ENCODE results near the gene SUGCT.
"Not testable (repeated sequence)": the region's sequence is repeated elsewhere in the genome, so short reads cannot be mapped to it uniquely, and the experiment has no call there.

The SUGCT gene

GRCh38 chr7:40604601-40605438, 470.0 kb downstream of the SUGCT start:
- no peak for DNase-seq (ENCODE audit: low read depth in 1 of 2, low spot score in 1 of 2)

GRCh38 chr7:40608321-40609075, 473.7 kb downstream of the SUGCT start:
- no peak for DNase-seq (ENCODE audit: low read depth in 1 of 2, low spot score in 1 of 2)

- DNase-seq (ENCODE audit: low read depth in 1 of 2, low spot score in 1 of 2): no peak
Measured at GRCh38 chr7:40610461-40610860, 475.7 kb downstream of the SUGCT start.

DNA sequence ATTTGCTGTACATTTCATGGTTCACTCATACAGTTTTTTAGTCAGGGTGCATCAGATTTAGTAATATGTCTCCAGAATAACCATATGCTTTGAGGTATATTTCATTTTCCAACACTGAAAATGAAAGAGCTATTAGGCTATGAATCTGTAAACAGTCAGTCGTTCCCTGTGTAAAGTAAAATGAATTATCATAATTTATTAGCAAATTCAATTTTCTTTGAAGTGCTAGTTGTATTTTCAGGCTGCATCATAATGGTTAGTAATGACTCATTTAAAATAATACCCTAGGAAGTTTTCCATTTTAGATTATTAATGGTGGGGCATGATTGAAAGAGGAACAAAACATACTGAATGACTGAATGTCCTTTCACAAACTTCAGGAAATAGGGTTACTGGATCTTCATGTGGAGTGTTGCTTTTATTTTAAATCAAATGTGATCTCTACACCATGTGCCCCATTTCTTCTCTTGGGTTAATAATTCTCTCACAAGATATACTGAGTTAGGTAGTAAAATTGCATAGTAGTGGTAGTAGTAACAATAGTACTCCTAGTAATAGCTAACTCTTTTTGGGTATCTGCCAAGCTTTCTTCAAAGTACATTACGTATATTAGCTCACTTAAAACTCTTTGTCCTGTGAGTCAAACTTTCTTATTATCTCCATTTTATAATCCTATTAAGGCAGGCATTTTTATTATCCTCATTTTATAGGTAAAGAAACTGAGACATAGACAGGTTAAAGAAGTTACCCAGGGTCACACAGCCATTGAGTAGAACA, 476.5 kb downstream of the SUGCT start:
- DNase-seq (ENCODE audit: low read depth in 1 of 2, low spot score in 1 of 2): no peak

GRCh38 chr7:40612298-40612697, 477.5 kb downstream of the SUGCT start:
- DNase-seq (ENCODE audit: low read depth in 1 of 2, low spot score in 1 of 2): no peak

DNA sequence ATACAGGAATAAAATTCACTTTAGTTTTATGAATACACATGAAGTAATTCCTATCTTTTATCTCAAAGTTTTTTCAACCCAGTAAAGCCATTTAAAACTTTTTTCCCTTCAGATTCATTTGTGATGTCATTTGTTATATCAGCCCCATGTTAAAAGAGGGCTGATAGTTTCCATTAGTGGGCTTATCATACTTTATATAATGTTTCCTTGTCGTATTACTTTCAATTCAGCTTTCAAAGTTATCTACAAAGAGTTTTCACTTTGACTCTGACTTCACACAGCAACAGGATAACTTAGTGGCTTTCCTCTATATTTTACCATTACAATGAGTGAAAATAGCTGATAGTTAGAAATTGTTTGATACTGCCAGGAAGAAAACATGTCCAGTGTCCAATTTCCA, 484.8 kb downstream of the SUGCT start:
- DNase-seq (ENCODE audit: low read depth in 1 of 2, low spot score in 1 of 2): no peak

GRCh38 chr7:40621592-40621998, 486.8 kb downstream of the SUGCT start:
- DNase-seq (ENCODE audit: low read depth in 1 of 2, low spot score in 1 of 2): no peak

DNA sequence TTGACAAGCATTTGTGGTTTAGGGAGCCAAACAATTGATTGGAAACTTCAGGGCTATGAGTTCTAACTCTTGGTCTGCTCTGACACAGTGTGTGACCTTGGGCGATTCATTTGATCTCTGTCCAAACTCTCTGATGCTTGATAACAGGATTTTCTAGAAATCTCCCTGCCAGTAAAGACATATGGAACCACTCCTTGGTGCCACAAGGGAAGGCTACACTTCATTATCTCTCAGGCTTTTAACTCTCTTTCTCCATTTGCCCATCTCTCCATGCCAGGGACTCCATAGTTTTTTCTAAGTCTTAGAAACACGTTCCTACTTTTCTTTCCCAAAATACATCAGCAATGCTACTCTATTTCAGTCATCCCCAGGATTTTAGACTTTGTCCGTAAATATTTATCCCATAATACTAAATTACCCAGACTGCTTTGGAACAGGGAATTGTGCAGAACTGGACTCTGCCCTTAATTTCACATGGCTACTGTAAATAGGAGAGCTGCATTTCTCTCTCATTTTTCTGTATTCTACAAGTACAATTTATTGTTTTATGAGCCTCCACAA, 488.2 kb downstream of the SUGCT start:
- DNase-seq (ENCODE audit: low read depth in 1 of 2, low spot score in 1 of 2): no peak

- no peak for DNase-seq (ENCODE audit: low read depth in 1 of 2, low spot score in 1 of 2)
Measured at GRCh38 chr7:40623863-40624262, 489.1 kb downstream of the SUGCT start.

- DNase-seq (ENCODE audit: low read depth in 1 of 2, low spot score in 1 of 2): not testable (repeated sequence)
Measured at GRCh38 chr7:40627361-40627760, 492.6 kb downstream of the SUGCT start.

GRCh38 chr7:40629891-40630290, 495.1 kb downstream of the SUGCT start:
- DNase-seq (ENCODE audit: low read depth in 1 of 2, low spot score in 1 of 2): no peak

DNA sequence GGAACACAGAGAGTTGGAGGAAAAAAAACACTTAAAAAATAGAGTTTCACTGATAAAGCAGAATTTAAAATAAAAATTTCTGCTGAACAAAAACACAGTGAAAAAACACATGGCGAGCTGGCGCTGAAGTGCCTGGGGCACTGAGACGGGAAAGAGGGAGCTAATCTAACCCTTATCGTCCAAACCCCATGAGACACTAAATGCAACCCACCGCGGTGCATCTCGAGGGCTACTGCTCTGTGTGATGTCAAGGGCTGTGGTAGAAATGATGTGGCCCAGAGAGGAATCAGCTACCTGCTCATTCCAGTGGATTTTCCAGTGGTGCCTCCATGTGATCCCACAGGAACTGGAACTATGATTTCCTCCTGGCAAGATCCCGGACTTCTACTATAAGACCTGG, 499.3 kb downstream of the SUGCT start:
- DNase-seq (ENCODE audit: low read depth in 1 of 2, low spot score in 1 of 2): no peak

- no peak for DNase-seq (ENCODE audit: low read depth in 1 of 2, low spot score in 1 of 2)
Measured at GRCh38 chr7:40638545-40639320, 503.9 kb downstream of the SUGCT start.

- DNase-seq (ENCODE audit: low read depth in 1 of 2, low spot score in 1 of 2): no peak
Measured at GRCh38 chr7:40640566-40640965, 505.8 kb downstream of the SUGCT start.

DNA sequence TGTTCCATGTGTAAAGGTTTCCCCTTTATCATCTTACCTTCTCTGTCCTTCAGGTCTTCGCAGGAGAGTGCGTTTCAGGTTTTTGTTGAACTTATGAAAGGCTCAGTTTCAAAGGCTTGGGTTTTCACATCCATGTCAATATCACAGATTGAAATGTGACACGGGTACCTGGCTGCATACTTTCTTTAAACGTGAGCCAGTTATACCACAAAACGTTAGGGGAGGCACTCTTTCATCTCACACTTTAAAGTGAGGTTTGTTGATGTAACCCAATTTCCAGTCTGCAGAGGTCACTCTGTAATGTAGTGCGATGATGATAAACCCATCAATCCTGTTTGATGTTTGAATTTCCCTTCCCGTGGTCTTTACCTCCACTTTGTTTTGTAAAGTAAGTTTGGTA, 506.9 kb downstream of the SUGCT start:
- no peak for DNase-seq (ENCODE audit: low read depth in 1 of 2, low spot score in 1 of 2)

- DNase-seq (ENCODE audit: low read depth in 1 of 2, low spot score in 1 of 2): no peak
Measured at GRCh38 chr7:40643664-40644063, 508.9 kb downstream of the SUGCT start.

GRCh38 chr7:40644454-40645188, 509.8 kb downstream of the SUGCT start:
- DNase-seq (ENCODE audit: low read depth in 1 of 2, low spot score in 1 of 2): no peak

GRCh38 chr7:40645197-40645596, 510.4 kb downstream of the SUGCT start:
- DNase-seq (ENCODE audit: low read depth in 1 of 2, low spot score in 1 of 2): no peak

DNA sequence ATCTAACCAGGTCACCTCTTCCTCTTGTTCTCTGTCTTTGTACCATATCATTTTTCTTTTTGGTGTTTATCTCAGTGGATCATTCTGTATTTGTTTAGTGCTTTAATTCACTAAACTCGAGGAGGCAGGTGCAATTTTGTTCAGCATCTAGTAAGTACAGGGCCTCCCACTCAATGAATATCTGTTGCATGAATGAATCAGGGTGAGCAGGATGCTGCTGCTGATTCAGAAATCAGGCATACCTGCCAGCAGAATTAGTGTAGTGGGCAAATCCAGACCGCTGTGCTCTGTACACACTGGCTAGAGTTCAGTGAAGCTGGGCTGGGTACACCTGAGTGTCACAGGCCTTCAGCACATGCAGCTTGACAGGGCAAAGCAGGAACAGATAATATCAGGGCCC, 511.9 kb downstream of the SUGCT start:
- DNase-seq (ENCODE audit: low read depth in 1 of 2, low spot score in 1 of 2): no peak

GRCh38 chr7:40647719-40648118, 512.9 kb downstream of the SUGCT start:
- no peak for DNase-seq (ENCODE audit: low read depth in 1 of 2, low spot score in 1 of 2)
